C4-2B (cell line): ENCODE data around the gene CD99.

Experiments used
- CTCF ChIP-seq: fragments of 450-650 bp; conservative IDR thresholded peaks from 2 replicates; pipeline ENCODE4 v1.5.1; 2017; ENCODE audit warnings: mild to moderate bottlenecking
- ZFX ChIP-seq: fragments of 450-650 bp; IDR thresholded peaks from 2 replicates; pipeline ENCODE4 v1.6.1; 2017

- TF ChIP-seq CTCF = no peak
- no peak for TF ChIP-seq ZFX
These were observed 40.2 kb upstream of the CD99 start for GRCh38 chrX:2650865-2651264.
